ENCODE measurements around the gene MRPS23.

MRPS23 gene

DNA sequence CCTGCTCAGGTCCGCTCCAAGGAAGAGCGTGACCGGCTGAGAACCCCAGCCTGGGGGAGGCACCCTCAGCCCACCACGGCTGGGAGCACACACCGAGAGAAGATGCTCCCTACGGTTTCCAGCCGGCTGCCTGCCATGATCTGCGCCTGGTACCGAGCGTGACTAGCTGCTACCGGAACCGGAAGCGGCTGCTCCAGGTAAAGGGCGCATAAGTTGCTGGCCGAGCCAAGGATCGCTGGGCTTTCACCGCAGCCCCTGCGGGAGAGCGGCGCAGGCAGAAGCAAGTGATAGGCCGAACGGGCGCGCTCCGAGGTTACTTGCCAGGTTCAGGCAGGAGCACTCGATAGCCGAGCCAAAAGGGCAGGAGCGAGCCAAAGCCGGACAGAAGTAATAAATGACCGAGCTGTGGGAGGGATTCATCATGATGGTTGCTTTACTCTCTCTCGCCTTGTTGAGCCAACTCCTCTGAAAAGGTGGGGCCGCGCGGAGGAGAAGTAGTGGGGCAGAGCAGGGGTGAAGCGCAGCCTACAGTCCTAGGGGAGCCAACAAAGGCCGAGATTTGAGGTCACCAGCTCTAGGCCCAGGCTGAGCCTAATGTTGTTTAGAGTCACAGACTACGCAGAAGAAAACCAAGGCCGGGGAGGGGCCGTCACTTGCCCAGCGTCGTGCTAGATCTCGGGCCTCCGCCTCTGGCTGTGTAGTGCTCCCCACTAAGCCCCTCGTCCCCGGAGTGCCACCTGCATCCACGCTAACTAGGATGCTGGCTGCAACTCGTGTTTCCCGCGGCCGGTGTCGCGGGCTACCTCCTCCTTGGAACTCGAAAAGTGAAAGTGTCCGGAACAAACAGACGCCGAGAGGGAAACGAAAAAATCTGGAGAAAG, at the start of gene MRPS23:
Gene MRPS23 (minus strand): TSS at position 171 of the 881 bp plus-strand sequence. CDS start 34 bp downstream, at position 137.
- DNase-seq, result peak; percentile 99

- no peak for DNase-seq
These were observed 49.5 kb upstream of the MRPS23 start for GRCh38 chr17:57899391-57899790.

GRCh38 chr17:57898487-57899311, 48.9 kb upstream of the MRPS23 start:
- DNase-seq, result peak; percentile 75

GRCh38 chr17:57895382-57896060, 45.7 kb upstream of the MRPS23 start:
- no peak for DNase-seq

DNA sequence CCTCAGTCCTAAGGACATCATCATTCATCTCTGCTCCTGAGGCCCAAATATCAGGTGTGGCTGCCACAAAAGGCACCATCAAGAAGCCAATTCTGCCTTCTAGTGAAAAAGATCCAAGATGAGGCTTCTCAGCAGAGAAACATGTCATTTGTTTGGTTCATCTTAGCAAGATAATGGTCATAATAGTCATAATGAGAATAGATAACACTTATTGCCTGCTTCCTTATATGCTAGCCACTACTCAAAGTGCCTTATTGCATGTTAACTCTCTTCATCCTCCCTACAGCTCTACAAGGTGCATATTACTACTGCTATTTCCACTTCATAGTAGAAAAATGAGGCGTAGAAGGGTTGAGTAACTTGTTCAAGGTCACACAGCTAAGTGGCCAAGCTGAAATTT, 45.0 kb upstream of the MRPS23 start:
- DNase-seq, result no peak

DNA sequence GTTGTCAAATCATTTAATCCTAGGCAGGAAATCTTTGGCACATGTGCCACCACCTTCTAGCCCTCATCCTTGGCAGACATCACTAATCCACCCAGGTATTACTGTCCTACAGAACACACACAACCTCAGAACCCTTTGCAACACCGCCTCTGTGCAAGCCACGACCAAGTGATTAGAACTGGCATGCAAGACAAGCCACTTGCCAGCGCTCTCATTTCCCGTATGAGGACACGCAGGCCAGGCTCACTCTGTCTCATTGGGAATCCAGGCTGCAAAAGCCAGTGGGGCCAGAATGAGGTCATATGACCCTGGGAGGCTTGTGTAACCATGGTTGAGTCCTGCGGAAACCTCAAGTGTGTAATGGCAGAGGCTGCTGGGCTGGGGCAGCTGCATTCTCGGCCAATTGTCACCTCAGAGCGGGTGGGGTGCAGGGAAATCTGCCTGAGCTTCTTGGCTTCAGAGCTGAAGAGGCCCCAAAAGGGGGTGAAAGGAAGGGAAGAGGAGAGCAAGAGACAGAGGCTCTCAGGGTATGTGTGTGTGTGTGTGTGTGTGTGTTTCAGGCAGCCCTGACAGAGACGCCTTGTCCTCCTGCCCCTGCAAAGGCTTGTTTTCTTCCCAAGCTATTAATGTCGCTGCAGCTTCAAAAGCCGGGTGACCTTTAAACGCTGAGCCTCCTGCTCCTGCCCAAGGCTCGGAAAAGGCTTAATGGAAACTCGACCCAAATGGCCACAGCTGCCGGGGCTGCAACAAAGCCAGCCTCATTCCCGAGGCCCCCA, 43.2 kb upstream of the MRPS23 start:
- peak; percentile 97 for DNase-seq

DNA sequence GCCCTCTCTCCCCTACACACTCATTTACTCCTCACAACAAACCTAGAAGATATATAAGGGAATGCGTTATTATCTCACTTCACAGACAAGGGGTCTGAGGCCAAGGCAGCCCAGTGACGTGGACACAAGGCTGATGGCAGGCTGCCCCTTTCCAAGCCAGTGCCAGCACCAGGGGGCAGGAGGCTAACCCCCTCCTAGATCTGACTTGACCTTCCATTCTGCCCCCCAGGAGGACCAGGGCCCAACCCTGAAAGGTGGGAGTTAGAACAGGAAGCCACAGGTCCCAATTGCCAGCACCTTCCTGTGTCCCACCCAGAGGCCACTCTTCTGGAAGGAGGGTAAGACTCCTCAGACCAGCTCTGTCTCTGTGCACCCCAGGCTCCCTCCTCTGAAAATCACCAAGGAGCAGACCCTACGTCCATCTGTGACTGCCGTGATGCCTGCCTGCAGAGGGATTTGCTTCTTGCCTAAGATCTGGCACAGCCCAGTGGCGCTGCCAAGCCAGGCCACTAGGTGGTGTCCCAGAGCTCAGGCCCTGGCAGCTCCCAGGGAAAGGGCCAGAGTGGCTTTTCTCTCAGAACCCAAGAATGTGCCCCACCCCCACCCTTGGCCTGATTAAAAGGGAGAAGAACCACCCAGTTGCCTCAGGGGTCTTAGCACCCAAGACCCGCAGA, 42.4 kb upstream of the MRPS23 start:
- DNase-seq, result peak; percentile 89

GRCh38 chr17:57890857-57891232, 41.0 kb upstream of the MRPS23 start:
- DNase-seq, result no peak

DNA sequence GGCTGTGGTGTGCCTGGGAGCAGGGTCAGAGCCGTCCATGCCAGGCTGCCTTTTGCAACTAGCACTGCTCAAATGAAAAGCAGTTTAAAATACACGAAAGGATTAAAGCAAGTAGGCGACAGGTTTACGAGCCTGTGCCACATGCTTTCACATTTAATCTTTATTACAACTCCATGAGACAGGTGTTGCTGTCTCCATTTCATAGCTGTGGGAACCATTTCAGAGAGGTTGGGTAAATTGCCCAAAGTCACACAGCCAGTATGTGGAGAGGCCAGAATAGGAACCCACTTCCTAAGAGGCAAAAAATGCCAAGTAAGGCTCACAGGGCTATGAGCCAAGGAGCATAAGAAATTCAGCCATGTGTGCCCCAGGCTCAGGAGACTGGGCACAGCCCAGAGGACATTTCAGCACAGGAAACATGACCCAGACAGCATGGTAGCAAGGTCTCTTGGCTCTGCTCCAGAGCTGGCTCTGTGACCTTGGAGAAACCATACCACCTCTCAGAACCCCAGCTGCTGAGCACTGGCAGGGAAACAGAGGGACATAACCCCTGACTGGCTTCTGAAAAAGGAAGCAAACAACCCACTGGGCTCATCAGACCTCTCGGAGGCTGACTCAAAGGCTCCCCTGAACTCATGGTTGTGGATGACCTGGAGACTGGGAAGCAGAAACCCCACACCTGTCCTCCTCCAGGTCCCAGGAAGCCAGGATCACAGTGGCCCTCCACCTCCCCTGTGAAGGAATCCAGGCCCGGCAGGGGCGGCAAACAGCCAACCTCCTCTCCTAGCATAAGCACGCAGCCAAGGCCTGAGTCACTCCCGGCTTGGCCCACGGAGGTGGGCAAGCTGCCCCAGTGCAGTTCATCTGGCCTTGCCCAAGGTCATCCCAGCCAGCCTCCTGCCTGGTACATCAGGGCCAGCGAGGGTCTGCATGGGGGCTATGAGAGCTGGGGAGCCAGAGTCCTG, 40.3 kb upstream of the MRPS23 start:
- DNase-seq, result peak; percentile 68

DNA sequence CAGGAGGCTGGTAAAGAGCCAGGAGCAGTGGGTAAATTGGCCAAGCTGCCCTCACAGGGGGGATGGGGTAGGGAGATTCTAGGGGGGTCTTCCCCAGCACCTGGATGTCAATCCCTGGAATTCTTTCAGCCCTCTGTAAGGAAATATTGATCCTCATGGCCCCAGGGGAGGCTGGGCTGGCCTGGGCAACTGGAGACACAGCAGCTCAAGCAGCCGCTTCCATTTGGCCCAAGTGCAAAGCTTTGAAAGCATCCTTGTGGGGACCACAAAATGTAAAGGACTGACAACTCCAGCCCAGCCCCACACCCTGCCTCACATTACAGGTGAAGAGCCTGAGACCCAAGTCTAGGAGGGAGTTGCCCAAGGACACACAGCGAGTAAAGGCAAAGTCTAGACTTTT, 39.4 kb upstream of the MRPS23 start:
- DNase-seq, result no peak

DNA sequence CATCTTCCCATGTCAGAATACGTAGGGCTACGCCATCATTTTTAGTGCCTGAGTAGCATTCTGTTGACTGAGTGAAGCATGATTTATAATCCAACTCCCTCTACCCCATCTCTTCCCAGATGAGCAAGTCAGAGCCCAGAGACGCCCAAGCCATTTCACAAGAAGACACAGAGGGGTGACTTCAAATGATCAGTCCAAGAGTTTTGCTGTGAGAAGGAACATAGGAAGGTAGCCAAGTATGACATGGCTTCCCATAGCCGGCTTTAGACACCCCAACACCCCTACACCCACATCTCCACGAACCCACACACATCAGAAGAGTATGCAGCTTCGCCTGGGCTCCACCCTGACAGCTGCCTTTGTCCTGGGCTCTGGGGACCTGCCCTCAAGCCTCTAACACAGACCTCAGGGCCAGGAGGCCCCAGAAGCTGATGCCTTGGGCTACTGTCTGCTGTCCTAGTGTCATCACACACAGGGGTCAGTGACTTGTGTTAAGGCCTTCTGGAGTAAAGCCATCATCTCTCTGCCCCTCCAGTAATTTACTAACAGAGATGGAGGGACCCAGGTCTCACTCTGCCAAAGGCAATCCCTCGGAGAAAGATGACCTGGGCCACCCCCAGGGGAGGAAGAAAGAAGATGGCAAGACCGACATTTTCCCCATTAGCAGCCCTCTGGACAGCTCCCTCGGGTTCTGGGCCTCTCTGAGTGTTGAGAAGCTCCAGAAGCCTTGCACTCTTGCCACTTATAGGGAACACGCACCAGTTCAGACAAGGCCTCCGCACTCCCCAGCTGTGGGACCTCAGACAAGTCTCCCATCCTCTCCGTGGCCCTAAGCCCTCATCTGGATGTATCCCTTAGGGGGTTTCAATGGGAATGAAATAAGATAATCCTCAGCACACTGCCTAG, 38.7 kb upstream of the MRPS23 start:
- no peak for DNase-seq

GRCh38 chr17:57887161-57887560, 37.3 kb upstream of the MRPS23 start:
- DNase-seq, result no peak

GRCh38 chr17:57886020-57886419, 36.2 kb upstream of the MRPS23 start:
- DNase-seq, result no peak

DNA sequence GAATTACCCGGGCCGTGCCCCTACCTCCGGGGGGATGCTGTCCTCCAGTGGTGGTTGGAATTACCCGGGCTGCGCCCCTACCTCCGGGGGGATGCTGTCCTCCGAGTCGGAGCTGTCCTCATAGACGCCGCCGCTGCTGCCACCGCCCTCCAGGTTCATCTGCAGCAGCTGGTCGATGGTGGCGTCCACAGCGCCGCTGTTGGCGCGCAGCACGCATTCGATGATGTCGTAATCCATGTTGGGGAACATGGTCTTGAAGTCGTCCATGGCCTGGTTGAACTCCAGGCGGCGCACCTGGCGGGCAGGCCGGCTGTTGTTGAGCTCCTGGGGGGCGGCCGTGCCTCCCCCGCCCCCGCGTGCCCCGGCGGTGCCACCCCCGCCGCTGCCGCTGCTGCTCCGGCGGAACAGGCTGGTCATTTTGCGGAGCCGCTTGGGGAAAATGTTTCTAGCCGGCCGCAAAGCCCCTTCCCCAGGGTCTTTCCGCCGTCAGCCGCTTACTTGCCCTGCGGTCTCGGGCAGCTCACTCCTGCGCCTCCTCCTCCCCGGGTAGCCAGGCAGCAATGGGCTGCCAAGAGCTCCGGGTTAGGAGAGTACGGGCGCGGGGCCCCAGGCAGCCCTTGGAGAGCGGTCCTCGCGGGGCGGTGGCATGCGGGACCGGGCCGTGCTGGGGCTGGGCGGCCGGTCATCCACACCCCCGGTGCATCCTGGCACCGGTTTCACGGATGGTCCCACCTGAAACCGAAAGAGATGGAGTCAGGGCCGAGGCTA, 35.5 kb upstream of the MRPS23 start:
- DNase-seq, result no peak

- DNase-seq, result no peak
These were observed 32.0 kb upstream of the MRPS23 start for GRCh38 chr17:57881783-57882351.

DNA sequence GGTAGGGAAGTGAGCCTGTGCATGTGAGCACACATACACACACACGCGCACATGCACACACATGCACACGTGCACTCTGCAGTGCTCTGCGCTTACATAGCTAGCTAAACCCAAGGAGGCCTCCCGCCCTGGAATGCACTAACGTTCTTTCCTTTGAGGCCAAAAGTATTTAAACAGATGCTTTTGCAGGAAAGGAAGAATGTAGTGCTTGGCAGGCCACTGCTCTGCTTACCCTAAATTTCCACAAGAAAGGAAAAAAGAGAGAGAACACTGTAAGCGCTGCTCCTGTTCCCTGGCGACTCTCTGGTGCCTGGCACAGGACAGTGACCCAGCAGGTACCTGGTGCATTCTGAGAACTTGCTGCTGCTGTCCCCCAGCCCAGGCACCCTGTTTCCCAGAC, 31.3 kb upstream of the MRPS23 start:
- peak; percentile 93 for DNase-seq

DNA sequence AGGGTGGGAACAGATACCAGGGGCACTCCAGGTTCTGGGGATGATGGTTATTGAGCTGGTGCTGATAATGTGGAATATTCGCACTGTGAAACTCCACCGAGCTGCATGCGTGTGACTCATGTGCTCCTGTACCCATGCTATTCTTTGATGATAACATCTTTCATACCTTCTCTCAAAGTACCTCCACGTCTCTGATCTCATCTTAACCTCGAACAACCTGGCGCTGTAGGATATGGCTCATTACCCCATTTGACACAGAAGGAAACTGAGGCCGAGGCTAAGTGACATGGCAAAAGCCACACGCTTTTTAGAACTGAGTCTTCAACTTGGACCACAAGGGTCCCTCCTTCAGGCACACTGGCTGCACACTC, 30.2 kb upstream of the MRPS23 start:
- no peak for DNase-seq

DNA sequence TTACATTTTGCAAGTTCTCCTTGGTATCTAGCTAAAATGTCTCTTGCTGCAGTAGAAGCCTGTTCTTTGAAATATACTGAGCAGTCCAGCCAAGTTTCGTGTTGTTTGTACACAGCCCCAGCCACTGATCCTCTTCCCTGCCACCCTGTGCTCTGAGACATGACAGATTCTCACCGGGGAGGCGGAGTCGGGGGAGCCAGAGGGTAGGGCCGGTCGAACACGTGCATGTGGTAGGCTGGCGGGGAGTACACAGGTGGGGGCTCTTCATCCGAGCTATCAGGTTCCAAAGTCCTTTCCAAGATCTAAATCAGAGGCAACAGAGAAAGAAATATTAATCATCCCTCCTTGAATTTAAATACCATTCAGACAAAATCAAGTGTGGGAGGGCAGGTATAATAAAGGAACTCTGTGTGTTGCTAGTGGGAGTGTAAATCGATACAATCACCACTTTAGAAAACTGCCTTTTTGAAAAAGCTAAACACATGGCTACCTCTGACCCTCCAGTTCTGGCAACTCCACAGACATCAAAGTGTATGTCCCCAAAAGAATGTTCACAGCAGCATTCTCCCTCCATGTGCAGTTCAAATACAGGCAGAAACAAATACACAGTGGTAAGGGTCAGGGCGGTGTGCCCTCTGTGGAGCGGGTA, 29.7 kb upstream of the MRPS23 start:
- no peak for DNase-seq
